Measurements from ENCODE around the gene CLMP. TPM values are rescaled to one million over a fixed set of nuclear protein-coding genes. Genes with fewer than 3 reads are reported as not detected.

CLMP gene
- total RNA-seq, 2 donors from 2014 or later: 0.66 to 0.67 TPM

DNA sequence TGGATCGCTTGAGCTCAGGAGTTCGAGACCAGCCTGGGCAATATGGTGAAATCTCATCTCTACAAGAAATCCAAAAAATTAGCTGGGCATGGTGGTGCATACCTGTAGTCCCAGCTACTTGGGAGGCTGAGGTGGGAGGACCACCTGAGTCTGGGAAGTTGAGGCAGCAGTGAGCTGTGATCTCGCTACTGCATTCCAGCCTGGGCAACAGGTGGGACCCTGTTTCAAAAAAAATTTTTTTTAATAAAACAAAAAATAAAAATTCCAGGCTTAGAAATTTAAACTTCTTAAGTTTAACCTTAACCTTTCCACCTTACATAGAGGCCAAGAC lies 21.2 kb downstream of the CLMP start:
- Mint-ChIP-seq H3K9me3 (no peaks in the 10 kb centered on the region), H3K4me1 (no peaks in the 10 kb centered on the region), H3K27me3 (no peaks in the 10 kb centered on the region), H3K4me3 (no peak overlapping the region), H3K36me3 (ENCODE audit: low read depth) (no peaks in the 10 kb centered on the region), H3K27ac (no peak overlapping the region)
- ATAC-seq (replicated peaks): no peak

DNA sequence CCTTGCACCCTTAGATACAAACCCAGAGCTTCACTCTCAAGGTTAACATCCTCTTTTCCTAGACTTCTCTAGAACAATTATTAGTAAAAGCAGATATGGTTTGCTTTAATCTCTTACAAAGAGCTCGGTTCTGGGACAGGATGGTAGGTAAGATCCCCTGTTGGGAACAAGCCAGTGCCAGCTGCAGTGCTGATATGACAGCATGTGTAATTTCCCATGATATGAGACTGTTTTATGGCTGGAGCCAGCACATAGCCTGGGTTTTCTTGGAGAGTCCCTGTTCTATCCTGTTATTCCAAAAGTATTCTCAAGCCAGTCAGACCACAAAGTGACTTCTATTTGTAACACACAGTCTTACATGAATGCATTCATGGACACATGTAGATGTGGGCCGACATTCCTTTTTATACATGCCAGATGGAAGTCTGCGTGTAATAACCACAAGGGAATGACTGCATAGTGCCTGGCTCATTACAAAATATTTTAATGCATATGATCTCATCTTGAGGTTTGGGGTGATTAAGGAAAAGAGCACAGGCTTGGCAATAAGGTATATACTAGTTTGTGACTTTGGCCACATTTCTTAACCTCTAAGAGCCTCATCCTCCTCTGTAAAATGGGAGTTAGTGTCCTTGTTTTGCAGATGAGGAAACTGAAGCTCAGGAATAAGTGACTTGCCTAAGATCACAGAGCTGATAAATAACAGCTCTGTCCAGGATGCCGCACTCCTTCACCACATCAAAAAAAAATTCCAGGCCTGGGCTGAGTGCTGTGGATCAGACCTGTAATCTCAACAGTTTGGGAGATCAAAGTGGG lies 21.8 kb downstream of the CLMP start:
- Mint-ChIP-seq H3K27ac (no peak overlapping the region), H3K4me3 (no peak overlapping the region), H3K36me3 (ENCODE audit: low read depth) (no peaks in the 10 kb centered on the region), H3K27me3 (no peaks in the 10 kb centered on the region), H3K9me3 (no peaks in the 10 kb centered on the region), H3K4me1 (no peaks in the 10 kb centered on the region)
- no peak for ATAC-seq (replicated peaks)

DNA sequence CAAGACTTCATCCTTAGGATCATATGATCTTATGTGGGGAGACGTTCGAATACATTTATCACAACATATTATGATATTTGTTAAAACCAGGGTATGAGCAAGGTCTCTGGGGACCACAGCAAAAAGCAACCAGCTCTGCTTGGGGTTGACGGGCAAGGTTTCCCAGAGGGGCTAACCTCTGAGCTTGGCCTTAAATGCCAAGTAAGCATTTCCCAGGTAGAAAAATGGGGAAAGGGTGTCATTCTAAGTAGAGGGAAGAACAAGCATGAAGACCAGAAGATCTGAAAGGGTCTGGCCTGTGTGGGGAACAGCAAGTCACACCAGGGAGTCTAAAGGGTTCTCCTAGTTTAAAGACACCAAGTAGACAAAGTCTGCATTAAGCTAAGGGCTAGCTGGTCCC lies 24.1 kb downstream of the CLMP start:
- Mint-ChIP-seq H3K27me3 (no peaks in the 10 kb centered on the region), H3K4me3 (no peak overlapping the region), H3K36me3 (ENCODE audit: low read depth) (no peaks in the 10 kb centered on the region), H3K9me3 (no peaks in the 10 kb centered on the region), H3K4me1 (no peaks in the 10 kb centered on the region), H3K27ac (no peak overlapping the region)
- ATAC-seq (replicated peaks): no peak

DNA sequence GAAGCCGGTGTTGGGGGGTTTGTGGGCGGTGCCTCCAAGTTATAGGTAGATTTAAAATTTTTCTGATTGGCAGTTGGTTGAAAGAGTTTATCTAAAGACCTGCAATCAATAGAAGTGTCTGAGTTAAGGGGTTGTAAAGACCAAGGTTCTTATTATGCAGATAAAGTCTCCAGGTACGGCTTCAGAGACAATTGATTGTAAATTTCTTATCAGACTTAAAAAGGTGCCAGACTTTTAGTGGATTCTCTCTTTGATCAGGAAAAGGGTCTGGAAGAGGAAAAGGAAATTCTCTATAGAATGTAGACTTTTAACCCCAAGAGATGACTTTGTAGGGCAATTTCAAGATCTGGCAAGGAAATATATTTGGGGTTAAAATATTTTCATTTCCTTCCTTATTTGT lies 25.2 kb downstream of the CLMP start:
- no peaks in the 10 kb centered on the region for H3K4me1 Mint-ChIP-seq
- no peaks in the 10 kb centered on the region for H3K9me3 Mint-ChIP-seq
- no peak for ATAC-seq (replicated peaks)
- H3K4me3 Mint-ChIP-seq: no peak overlapping the region
- H3K27ac Mint-ChIP-seq: no peak overlapping the region
- no peaks in the 10 kb centered on the region for H3K36me3 Mint-ChIP-seq (ENCODE audit: low read depth)
- no peaks in the 10 kb centered on the region for H3K27me3 Mint-ChIP-seq

DNA sequence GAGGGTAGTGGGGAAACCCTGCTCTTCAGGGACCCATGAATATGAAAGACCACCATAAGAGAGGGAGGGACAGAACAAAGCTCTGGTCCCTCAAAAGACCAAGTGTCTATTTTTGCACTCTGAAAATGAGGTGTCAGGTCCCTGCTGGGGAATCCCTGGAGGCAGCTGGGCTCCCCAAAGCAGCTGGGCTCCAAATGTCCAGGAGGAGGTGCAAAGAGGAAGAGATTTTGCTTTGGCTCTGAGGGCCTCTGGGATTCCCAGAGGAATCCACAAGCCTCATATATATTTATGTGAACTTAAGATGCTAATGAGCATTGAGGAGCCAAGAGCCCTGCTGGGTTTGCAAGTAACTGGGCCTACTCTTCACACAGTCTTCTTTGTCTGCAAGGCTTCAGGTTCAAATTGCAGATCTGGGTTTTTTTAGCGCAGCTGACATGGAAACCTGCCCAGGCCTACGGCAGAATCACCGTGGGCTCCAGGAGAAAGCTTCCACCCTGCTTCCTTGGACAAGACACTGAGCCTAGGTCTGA lies 26.0 kb downstream of the CLMP start:
- Mint-ChIP-seq H3K9me3 (no peaks in the 10 kb centered on the region), H3K4me1 (no peaks in the 10 kb centered on the region), H3K27ac (no peak overlapping the region), H3K4me3 (no peak overlapping the region), H3K36me3 (ENCODE audit: low read depth) (no peaks in the 10 kb centered on the region), H3K27me3 (no peaks in the 10 kb centered on the region)
- ATAC-seq (replicated peaks): no peak

DNA sequence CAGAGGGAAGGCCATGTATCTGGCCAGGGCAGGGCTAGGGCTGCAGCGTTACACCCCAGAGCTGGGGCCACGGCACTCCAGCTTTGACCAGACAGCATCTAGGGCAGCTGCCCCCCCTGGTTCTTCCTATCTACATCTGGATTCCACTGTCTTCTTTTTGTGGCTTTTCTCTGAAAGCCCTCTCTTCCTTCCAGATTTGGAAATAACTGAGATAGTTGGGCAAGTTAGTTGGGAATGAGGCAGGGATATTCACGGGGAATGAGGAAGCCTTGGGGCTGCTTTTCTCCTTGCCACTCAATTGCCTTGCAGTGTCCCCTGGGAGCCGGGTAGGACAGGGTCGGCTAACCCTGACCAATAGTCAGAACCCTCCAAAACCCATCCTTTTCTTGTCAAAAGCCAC lies 26.8 kb downstream of the CLMP start:
- Mint-ChIP-seq H3K36me3 (ENCODE audit: low read depth) (no peaks in the 10 kb centered on the region), H3K4me3 (no peak overlapping the region), H3K27ac (no peak overlapping the region), H3K4me1 (no peaks in the 10 kb centered on the region), H3K27me3 (no peaks in the 10 kb centered on the region), H3K9me3 (no peaks in the 10 kb centered on the region)
- no peak for ATAC-seq (replicated peaks)

DNA sequence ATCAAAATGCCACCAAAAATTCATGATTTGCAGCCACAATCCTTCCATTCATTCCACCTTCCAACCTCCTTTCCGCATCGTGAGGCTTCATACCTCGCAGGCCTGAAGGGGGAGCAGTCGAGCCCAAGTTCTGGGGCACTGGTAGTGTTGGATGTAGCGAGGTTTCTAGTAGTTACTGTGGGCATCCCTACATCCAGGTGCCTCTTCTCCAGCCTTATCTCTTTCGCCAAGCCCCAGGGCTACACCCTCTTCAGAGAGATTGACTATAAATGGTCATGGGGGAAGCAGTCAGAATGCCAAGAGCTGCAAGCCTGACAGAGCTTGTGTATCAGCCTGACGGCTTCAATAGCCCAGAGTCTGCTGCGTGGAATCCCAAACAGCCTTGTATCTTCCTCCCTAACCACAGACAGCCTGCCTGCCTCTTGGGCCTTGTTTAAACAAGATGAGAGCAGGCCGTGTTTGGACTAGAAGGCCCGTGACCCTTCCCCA lies 28.9 kb downstream of the CLMP start:
- Mint-ChIP-seq H3K9me3 (no peaks in the 10 kb centered on the region), H3K27me3 (no peaks in the 10 kb centered on the region), H3K4me1 (no peaks in the 10 kb centered on the region), H3K4me3 (no peak overlapping the region), H3K36me3 (ENCODE audit: low read depth) (no peaks in the 10 kb centered on the region), H3K27ac (no peak overlapping the region)
- no peak for ATAC-seq (replicated peaks)

DNA sequence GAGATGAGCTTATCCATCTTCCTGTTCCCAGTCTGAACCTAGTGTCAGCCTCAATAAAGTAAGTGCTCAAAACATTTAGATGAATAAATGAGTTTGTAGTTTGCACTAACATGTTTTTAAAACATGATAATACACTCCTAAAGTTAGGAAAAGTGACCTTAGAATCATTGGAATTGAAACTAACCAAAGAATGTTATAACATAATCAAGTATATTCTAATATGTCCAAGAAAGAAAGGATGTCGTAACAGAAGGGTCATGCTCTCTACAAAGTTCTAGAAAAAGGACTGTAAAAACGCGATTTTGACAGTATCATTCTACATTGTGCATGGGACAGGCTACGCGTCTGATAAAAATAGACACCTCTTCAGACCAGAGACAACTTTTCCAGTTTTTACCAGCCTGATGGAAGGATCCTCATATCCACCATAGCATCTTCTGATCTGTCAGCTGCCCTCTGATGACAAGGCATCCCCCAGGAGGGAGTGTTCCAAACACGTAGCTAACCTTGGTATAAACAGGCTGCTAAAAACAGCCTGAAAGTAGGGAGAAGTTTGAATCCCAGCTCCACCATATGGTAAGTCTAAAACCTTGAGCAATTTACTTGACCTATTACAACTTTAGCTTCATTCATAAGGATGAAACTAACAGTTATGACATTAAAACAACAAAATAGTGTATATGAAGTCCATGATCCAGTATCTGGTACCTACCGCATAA lies 30.2 kb downstream of the CLMP start:
- Mint-ChIP-seq H3K27ac (no peak overlapping the region), H3K36me3 (ENCODE audit: low read depth) (no peaks in the 10 kb centered on the region), H3K9me3 (no peaks in the 10 kb centered on the region), H3K27me3 (no peaks in the 10 kb centered on the region), H3K4me1 (no peaks in the 10 kb centered on the region), H3K4me3 (no peak overlapping the region)
- ATAC-seq (replicated peaks): no peak

DNA sequence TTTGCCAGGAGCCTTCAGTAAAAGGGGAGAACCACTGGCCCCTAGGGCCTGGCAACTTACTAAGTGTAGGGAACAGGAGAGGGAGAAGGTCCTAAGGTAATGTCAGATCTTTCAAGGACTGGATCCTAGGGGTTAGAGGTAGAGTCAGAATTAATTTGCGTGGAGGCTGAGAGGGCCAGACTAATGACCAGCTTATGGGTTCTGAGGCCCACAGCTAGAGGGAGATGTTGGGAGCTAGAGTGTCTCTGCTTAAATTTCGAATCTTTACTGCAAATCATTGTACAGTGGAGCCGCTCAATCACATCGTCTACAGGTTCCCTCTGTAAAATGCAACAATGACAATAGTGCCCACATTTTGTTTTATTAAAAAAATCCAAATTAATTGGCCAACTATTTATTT lies 31.4 kb downstream of the CLMP start:
- no peak for ATAC-seq (replicated peaks)
- H3K9me3 Mint-ChIP-seq: no peaks in the 10 kb centered on the region
- H3K4me1 Mint-ChIP-seq: no peaks in the 10 kb centered on the region
- no peak overlapping the region for H3K4me3 Mint-ChIP-seq
- H3K36me3 Mint-ChIP-seq (ENCODE audit: low read depth): no peaks in the 10 kb centered on the region
- H3K27ac Mint-ChIP-seq: no peak overlapping the region
- H3K27me3 Mint-ChIP-seq: peaks cover 5% of the 10 kb centered on the region

DNA sequence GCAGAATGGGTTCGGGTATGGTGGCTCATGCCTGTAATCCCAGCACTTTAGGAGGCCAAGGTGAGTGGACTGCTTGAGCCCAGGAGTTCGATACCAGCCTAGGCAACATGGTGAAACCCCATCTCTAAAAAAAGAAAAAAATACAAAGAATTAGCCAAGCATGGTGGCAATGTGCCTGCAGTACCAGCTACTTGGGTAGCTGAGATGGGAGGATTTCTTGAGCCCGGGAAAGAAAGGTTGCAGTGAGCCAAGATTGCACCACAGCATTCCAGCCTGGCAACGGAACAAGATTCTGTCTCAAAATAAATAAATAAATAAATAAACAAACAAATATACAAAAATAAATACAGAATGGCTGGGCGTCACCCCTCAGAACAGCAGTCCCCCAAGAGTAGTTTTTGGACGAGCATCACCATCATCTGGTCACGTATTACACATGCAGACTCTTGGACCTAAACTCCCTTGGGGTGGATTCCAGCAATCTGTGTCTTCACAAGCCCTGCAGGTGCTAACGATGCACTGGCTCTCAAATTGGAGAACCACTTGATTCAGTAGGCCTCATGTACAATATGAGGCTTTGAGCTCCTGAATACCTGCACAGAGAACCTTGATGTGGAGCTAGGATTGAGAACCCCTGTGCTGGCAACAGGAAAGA lies 33.5 kb downstream of the CLMP start:
- Mint-ChIP-seq H3K4me1 (no peaks in the 10 kb centered on the region), H3K36me3 (ENCODE audit: low read depth) (no peaks in the 10 kb centered on the region), H3K4me3 (no peak overlapping the region), H3K27ac (no peak overlapping the region), H3K27me3 (peaks cover 8% of the 10 kb centered on the region), H3K9me3 (no peaks in the 10 kb centered on the region)
- no peak for ATAC-seq (replicated peaks)

DNA sequence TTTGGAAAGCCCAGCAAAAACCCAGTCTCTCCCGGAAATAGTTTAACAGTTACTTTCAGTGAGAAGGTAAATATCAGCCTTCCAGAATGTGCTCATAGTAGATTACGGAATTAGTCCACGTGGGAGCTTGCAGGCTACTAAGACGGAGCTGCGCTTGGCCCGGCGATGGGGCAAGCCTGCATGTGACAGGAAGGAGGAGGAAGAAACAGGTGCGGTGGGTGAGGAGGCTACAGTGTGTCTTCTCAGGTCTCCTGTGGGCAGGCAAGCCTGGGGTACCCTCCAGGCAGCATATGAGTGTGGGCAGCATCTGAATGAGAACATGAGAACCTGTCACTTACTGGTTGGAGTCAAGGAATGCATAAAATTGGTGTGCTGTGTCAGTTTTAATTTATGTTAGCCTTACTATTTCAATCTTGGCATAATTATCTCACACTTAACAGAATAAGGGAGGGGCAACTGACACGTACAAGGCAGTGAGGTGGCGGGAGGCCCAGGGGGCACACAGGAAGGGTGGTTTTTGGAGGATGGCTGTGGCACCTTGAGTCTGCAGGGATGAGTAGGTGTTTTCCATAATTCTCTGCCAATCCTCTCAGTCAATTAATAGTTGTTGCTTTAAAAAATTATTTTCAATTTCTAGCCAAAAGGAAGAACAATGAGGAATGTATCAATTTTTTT lies 35.7 kb downstream of the CLMP start:
- H3K4me1 Mint-ChIP-seq: no peaks in the 10 kb centered on the region
- no peak for ATAC-seq (replicated peaks)
- H3K27ac Mint-ChIP-seq: peak overlapping the region; percentile 20

DNA sequence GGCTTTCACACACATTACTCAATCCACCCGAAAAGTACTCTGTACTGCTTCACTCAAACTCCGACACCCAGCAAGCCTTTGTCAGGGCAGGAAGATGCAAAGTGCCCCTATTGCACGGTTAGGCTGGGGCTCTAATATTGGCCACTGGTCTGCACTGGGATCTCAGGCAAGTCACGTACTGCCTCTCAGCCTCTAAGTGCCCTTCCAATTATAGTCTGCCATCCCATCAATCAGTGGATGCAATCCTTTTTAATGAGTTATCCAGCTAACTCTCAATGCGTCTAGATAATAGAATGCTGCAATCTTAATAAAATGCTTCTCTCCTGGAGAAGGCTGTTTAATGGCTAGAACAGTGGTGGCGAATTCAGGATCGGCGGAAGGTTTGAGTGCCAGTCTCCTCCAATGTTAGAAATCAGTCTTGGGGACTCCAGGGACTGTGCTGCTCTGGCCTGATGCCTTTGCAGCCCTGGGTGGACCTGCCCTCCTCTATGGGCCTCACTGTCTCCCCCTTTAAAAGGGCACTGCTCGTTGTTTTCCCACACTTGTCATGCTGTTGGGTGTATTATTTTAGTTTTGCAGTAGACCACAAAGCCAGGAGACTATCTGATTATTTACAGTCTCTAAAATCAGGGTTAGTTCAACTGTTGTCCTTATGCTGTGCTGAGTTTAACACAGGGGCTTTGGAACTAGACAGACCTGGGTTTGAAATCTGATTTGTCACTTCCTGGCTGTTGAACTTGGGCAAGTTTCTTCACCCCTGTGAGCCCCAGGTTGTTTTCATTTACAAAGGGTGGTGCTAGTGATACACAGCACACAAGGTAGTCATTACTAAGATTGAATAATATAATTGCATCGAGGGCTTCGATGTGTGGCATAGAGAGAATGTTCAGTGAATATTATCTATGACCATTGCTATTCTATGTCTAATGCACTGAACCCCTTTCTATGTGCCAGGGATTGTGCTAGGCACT lies 36.7 kb downstream of the CLMP start:
- peaks cover 11% of the 10 kb centered on the region for H3K27me3 Mint-ChIP-seq
- H3K27ac Mint-ChIP-seq: no peak overlapping the region
- no peak overlapping the region for H3K4me3 Mint-ChIP-seq
- no peak for ATAC-seq (replicated peaks)
- H3K36me3 Mint-ChIP-seq (ENCODE audit: low read depth): no peaks in the 10 kb centered on the region
- no peaks in the 10 kb centered on the region for H3K4me1 Mint-ChIP-seq
- no peaks in the 10 kb centered on the region for H3K9me3 Mint-ChIP-seq

More for the DNA sequence above, 35.7 kb downstream of the CLMP start:
- H3K36me3 Mint-ChIP-seq (ENCODE audit: low read depth): no peaks in the 10 kb centered on the region
- peaks cover 8% of the 10 kb centered on the region for H3K27me3 Mint-ChIP-seq
- no peak overlapping the region for H3K4me3 Mint-ChIP-seq
- H3K9me3 Mint-ChIP-seq: no peaks in the 10 kb centered on the region

DNA sequence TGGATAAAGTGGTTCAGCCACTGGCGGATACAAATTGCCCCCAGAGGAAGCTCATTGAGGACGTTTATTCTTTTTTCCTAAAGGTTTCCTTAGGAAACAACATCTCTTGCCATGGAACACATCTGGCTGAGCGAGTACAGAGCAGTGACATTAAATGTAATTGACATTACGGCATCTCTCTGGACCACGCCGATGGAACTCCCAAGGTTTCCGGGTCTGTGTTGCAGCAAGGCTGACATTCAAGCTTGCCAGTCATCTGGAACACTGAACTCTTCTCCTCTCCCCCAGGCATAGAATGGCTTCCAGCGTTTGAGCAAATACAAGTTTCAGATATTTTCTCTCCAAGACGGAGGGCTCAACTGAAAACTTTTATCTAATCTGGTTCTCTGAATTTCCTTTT lies 42.1 kb downstream of the CLMP start:
- H3K4me1 Mint-ChIP-seq: no peaks in the 10 kb centered on the region
- H3K4me3 Mint-ChIP-seq: no peak overlapping the region
- H3K27me3 Mint-ChIP-seq: peaks cover 4% of the 10 kb centered on the region
- no peak for ATAC-seq (replicated peaks)
- H3K36me3 Mint-ChIP-seq (ENCODE audit: low read depth): no peaks in the 10 kb centered on the region
- no peaks in the 10 kb centered on the region for H3K9me3 Mint-ChIP-seq
- no peak overlapping the region for H3K27ac Mint-ChIP-seq
